ENCODE data around the gene SPDYA.

DNA sequence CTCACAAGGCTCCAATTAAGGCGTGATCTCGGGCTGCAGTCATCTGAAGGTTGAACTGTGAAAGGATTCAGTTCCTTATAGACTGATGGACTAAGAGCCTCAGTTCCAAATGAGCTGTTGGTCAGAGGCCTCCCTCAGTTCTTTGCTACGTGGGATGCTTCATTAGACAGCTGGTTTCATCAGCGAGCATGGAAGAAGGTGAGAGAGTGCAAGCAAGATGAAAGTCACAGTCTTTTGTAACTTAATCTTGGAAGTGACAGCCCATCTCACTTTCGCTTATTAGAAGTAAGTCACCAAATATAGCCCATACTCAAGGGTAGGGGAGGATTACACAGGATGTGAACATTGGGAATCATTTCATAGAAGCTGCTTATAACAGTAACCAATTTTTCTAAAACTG lies 32.2 kb upstream of the SPDYA start:
- TF ChIP-seq GATA2 (IDR thresholded peaks at IDR 0.05; ENCODE audit: low read depth, low read length) (no peak), GATA3 (IDR thresholded peaks at IDR 0.05; ENCODE audit: low read depth, low read length) (no peak)

Data from SH-SY5Y (cell line).